Memory B cell (primary cell): ENCODE measurements around the gene PDZD7.

Source experiments
- ATAC-seq: fragments of 150-1000 bp; cut with Tn5 transposase; 2 replicates; pipeline ENCODE4 v1.10.0; 2021; ENCODE audit warnings: low read depth, mild to moderate bottlenecking, moderate library complexity
- DNase-seq, 2 donors: peaks; one replicate each; pipeline ENCODE4 v3.0.0; 2022; ENCODE audit warnings: low spot score in 2 of 2
- H3K27ac Mint-ChIP-seq: one replicate; pipeline ENCODE4 v1.8.0; 2022; ENCODE audit warnings: mild to moderate bottlenecking, moderate library complexity, mixed read lengths
- H3K27me3 Mint-ChIP-seq: one replicate; pipeline ENCODE4 v1.8.0; 2022; ENCODE audit warnings: mixed read lengths
- H3K36me3 Mint-ChIP-seq: one replicate; pipeline ENCODE4 v1.8.0; 2022; ENCODE audit warnings: mild to moderate bottlenecking, mixed read lengths
- H3K4me1 Mint-ChIP-seq: one replicate; pipeline ENCODE4 v1.8.0; 2022; ENCODE audit warnings: mixed read lengths
- H3K4me3 Mint-ChIP-seq: one replicate; pipeline ENCODE4 v1.8.0; 2022; ENCODE audit warnings: mild to moderate bottlenecking, moderate library complexity, mixed read lengths
- H3K9me3 Mint-ChIP-seq: one replicate; pipeline ENCODE4 v1.8.0; 2022; ENCODE audit warnings: mixed read lengths

Gene PDZD7

DNA sequence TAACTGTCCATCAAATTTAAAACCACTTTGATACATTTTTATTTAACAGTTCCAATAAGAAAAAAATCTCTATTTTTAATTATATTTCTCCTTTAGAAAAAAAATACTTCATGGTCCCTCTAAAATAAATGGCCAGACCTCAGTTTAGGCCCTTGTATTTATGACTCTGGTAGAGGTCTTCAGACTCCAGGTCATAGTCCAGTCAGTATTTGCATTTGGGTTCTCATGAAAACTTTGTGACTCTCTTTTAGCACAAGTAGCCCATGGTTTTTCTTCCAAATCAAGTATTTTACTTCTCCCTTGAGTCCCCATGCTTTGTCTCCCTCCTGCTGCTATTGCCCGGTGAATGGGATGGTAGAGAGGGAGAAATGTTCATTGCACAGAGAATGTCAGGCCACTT, 67.1 kb downstream of the PDZD7 start:
- peaks cover 8% of the 10 kb centered on the region for H3K4me1 Mint-ChIP-seq
- ATAC-seq (no peak), DNase-seq (no peak)
- peaks cover 22% of the 10 kb centered on the region for H3K36me3 Mint-ChIP-seq
- H3K4me3 Mint-ChIP-seq = no peak overlapping the region
- H3K27ac Mint-ChIP-seq = no peak overlapping the region
- H3K9me3 Mint-ChIP-seq = no peaks in the 10 kb centered on the region
- no peaks in the 10 kb centered on the region for H3K27me3 Mint-ChIP-seq

DNA sequence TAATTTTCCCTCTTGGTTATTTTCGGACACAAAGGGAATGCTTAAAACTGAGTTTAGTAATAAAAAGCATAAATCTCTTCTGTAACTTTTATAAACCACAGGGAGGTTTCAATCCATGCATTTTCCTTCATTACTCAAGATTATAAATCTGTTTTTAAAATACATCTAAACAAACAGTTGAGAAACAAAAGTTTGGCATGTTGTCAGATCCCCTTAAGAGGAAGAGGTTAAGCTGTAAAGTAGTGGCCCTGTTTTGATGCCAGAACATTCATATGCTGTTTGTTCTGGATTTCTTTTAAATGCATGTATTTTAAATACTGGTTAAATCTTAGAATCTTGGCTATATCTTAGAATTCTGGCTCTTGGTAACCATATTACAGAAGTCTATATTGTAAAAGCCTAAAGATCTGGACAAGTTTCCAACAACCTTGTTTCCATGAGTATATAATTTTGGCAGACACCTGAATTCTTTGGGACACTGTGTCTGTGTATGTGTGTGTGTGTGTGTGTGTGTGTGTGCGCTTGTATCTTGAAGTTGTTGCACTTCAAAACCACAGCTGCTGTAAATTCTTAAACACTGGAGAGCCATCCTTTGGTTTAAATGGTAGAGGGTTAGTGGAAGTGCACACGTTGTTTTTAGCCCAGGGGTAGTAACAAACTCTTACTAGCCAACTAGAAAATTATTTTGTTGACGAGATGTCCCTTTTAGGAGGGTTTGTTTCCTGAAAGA, 68.4 kb downstream of the PDZD7 start:
- ATAC-seq (no peak), DNase-seq (no peak)
- Mint-ChIP-seq H3K4me3 (no peak overlapping the region), H3K27ac (no peak overlapping the region), H3K4me1 (peaks cover 2% of the 10 kb centered on the region), H3K9me3 (no peaks in the 10 kb centered on the region), H3K27me3 (no peaks in the 10 kb centered on the region), H3K36me3 (peaks cover 26% of the 10 kb centered on the region)

DNA sequence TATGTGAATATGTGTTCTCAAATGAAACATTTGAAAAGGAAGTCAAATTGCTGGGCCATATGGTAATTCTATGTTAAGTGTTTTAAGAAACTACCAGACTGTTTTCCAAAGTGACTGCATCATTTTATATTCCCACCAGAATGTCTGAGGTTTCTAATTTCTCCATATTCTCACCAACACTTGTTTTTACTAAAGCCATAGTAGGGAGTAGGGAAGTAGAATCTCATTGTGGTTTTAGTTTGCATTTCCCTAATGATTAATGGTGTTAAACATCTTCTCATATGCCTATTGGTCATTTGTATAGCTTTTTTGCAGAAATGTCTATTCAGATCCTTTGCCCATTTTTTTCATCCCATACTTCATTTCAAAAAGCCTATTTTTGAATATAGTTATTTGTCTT, 70.7 kb downstream of the PDZD7 start:
- Mint-ChIP-seq H3K4me1 (no peaks in the 10 kb centered on the region), H3K9me3 (no peaks in the 10 kb centered on the region), H3K27me3 (no peaks in the 10 kb centered on the region), H3K36me3 (peaks cover 21% of the 10 kb centered on the region), H3K27ac (no peak overlapping the region), H3K4me3 (no peak overlapping the region)
- ATAC-seq = no peak
- DNase-seq = no peak
